ENCODE data around the gene RNF144B.
"Not testable (repeated sequence)": the region's sequence is repeated elsewhere in the genome, so short reads cannot be mapped to it uniquely, and the experiment has no call there.

Gene RNF144B

DNA sequence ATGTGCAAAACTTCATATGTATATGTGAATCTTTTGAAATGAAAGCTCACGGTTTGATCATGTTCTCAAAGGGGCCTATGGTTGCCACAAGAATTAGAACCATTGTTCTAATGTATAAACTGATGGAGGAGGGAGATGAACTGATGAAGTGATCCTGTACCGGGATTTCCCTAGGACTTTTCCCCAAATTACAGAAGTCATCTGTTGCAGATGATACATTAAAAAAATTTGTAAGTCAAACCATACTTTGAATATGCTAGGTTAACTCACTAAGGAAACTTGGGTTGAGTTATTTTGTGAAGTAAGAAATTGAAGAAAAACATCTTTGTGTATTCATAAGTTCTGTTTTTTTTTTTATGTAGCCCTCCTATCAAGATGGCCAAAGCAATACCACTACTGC lies 33.9 kb upstream of the RNF144B start:
- Histone ChIP-seq H3K27me3 (ENCODE audit: insufficient read depth, low read length) (no peaks in the 10 kb centered on the region), H3K36me3 (ENCODE audit: insufficient read depth, low read depth, low read length) (no peaks in the 10 kb centered on the region), H3K9ac (ENCODE audit: low read depth, low read length) (no peak overlapping the region), H3K4me3 (ENCODE audit: low read length) (no peak overlapping the region), H3K4me1 (ENCODE audit: insufficient read depth, low read length) (no peaks in the 10 kb centered on the region), H3K9me3 (ENCODE audit: insufficient read depth, low read depth, low read length) (no peaks in the 10 kb centered on the region), H3K27ac (ENCODE audit: low read length) (no peak overlapping the region)

GRCh38 chr6:18357546-18357945 lies 29.6 kb upstream of the RNF144B start:
- not testable (repeated sequence) for H3K4me1 ChIP-seq (ENCODE audit: insufficient read depth, low read length); H3K27ac ChIP-seq (ENCODE audit: low read length); H3K27me3 ChIP-seq (ENCODE audit: insufficient read depth, low read length); H3K9me3 ChIP-seq (ENCODE audit: insufficient read depth, low read depth, low read length); H3K4me3 ChIP-seq (ENCODE audit: low read length); H3K36me3 ChIP-seq (ENCODE audit: insufficient read depth, low read depth, low read length); H3K9ac ChIP-seq (ENCODE audit: low read depth, low read length)

DNA sequence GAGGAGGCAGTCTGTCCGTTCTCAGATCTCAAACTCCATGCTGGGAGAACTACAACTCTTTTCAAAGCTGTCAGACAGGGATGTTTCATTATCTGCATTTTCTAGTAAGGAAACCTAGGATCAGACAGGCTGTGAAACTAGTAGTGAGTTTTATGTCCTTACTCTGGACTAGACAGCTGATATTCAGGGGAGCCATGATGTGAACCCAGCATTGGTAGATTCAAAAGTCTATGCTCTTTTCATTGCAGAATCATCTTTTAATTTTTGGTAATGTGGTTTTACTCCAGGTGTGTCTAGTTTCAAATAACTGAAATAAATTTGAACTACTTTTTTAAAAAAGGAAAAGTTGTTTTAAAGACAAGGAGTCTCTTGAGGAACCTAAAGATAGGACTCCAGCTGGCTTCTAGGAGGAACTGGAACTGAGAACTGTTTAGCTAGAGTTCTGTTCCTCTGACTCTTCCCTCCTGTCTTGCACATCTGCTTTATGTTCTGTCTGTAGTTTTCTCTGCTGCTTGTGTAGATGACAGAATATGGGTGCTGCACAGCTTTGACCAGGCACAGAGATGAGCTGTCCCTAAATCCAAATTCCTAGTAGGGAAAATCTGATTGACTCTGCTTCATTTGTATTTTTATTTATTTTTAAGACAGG lies 27.8 kb upstream of the RNF144B start:
- H3K36me3 ChIP-seq (ENCODE audit: insufficient read depth, low read depth, low read length): no peaks in the 10 kb centered on the region
- no peak overlapping the region for H3K27ac ChIP-seq (ENCODE audit: low read length)
- no peaks in the 10 kb centered on the region for H3K9me3 ChIP-seq (ENCODE audit: insufficient read depth, low read depth, low read length)
- H3K4me3 ChIP-seq (ENCODE audit: low read length): no peak overlapping the region
- no peak overlapping the region for H3K9ac ChIP-seq (ENCODE audit: low read depth, low read length)
- H3K27me3 ChIP-seq (ENCODE audit: insufficient read depth, low read length): no peaks in the 10 kb centered on the region
- no peaks in the 10 kb centered on the region for H3K4me1 ChIP-seq (ENCODE audit: insufficient read depth, low read length)

DNA sequence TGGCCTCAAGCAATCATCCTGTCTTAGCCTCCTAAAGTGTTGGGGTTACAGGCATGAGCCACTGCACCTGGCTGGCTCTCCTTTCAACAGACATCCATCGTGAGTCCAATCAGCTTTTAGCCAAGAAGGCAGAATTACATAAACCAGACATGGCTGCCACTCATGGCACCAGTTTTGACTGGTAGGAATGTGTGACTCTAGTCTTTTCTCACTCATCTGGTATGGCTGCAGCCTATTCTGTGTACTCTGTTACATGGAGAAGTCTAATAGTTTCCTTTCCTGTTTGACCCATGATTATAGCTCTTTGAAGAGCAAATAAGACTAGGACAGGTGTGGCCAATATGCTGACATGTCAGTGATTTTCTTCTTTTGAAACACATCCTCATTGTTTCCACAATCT lies 27.0 kb upstream of the RNF144B start:
- H3K4me1 ChIP-seq (ENCODE audit: insufficient read depth, low read length): no peaks in the 10 kb centered on the region
- H3K4me3 ChIP-seq (ENCODE audit: low read length): no peak overlapping the region
- H3K36me3 ChIP-seq (ENCODE audit: insufficient read depth, low read depth, low read length): no peaks in the 10 kb centered on the region
- no peak overlapping the region for H3K27ac ChIP-seq (ENCODE audit: low read length)
- H3K27me3 ChIP-seq (ENCODE audit: insufficient read depth, low read length): no peaks in the 10 kb centered on the region
- H3K9me3 ChIP-seq (ENCODE audit: insufficient read depth, low read depth, low read length): no peaks in the 10 kb centered on the region
- no peak overlapping the region for H3K9ac ChIP-seq (ENCODE audit: low read depth, low read length)

GRCh38 chr6:18362058-18362561 lies 25.0 kb upstream of the RNF144B start:
- H3K27me3 ChIP-seq (ENCODE audit: insufficient read depth, low read length): no peaks in the 10 kb centered on the region

DNA sequence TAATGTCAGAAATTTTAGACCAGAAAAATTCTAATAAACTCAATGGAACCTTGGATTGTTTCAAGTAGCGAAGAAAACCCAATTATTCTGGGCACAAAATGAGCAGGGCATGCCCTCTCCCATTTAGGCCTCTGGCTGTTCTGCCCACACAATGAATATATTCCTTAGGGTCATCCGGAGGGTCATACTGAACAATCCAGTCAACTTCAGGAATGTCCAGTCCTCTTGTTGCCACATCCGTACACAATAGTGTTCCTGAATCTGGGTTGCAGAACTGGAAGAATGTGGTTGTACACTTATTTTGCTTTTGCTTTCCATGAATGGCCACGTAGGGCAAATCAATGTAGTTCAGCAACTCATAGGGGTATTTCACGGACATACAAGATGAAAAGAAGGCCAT lies 23.4 kb upstream of the RNF144B start:
- Histone ChIP-seq H3K4me1 (ENCODE audit: insufficient read depth, low read length) (no peaks in the 10 kb centered on the region), H3K27me3 (ENCODE audit: insufficient read depth, low read length) (no peaks in the 10 kb centered on the region), H3K36me3 (ENCODE audit: insufficient read depth, low read depth, low read length) (no peaks in the 10 kb centered on the region), H3K27ac (ENCODE audit: low read length) (no peak overlapping the region), H3K9ac (ENCODE audit: low read depth, low read length) (no peak overlapping the region), H3K4me3 (ENCODE audit: low read length) (no peak overlapping the region), H3K9me3 (ENCODE audit: insufficient read depth, low read depth, low read length) (no peaks in the 10 kb centered on the region)

More at GRCh38 chr6:18362058-18362561, 25.0 kb upstream of the RNF144B start:
- H3K9me3 ChIP-seq (ENCODE audit: insufficient read depth, low read depth, low read length): no peaks in the 10 kb centered on the region
- H3K36me3 ChIP-seq (ENCODE audit: insufficient read depth, low read depth, low read length): no peaks in the 10 kb centered on the region
- no peak overlapping the region for H3K4me3 ChIP-seq (ENCODE audit: low read length)
- H3K27ac ChIP-seq (ENCODE audit: low read length): no peak overlapping the region
- H3K4me1 ChIP-seq (ENCODE audit: insufficient read depth, low read length): no peaks in the 10 kb centered on the region
- no peak overlapping the region for H3K9ac ChIP-seq (ENCODE audit: low read depth, low read length)

DNA sequence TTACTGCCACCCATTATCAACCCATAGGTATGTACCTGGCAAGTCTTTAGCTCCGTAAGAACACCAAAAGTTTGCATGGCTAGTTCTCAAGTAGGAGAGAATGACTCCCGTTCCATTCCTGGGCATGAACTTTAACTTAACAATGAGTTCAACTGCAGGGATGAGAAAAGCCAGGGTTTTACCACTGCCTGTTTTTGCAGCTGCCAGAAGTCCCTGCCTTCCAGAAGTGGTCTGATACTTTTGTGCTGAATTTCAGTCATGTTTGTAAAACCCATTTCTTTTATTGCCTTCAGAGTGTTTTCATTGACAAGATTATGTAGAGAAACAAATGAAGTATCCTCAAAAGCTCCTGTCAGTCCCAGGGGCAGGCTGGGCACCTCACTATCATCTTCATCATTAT lies 22.6 kb upstream of the RNF144B start:
- H3K4me3 ChIP-seq (ENCODE audit: low read length); H3K36me3 ChIP-seq (ENCODE audit: insufficient read depth, low read depth, low read length); H3K27me3 ChIP-seq (ENCODE audit: insufficient read depth, low read length); H3K4me1 ChIP-seq (ENCODE audit: insufficient read depth, low read length); H3K9ac ChIP-seq (ENCODE audit: low read depth, low read length); H3K27ac ChIP-seq (ENCODE audit: low read length); H3K9me3 ChIP-seq (ENCODE audit: insufficient read depth, low read depth, low read length): not testable (repeated sequence)

DNA sequence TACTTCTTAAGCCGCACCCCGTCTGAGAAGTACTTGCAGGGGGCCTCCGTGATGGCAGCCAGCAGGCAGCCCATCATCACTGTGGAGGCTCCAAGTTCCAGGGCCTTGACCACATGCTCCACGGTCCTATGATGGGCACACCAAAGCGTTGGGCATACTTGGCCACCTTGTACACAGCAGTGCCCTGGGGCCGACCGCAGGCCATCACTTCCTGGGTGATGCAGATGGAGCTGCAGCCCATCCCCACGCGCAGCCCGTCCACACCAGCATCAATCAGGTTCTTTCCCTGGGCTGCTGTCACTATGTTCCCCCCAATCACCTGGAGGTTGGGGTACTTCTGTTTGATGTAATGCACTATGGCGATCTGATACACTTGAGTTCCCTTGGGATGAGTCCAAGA lies 19.8 kb upstream of the RNF144B start:
- H3K4me1 ChIP-seq (ENCODE audit: insufficient read depth, low read length): no peaks in the 10 kb centered on the region
- H3K9me3 ChIP-seq (ENCODE audit: insufficient read depth, low read depth, low read length): no peaks in the 10 kb centered on the region
- H3K9ac ChIP-seq (ENCODE audit: low read depth, low read length): no peak overlapping the region
- H3K27ac ChIP-seq (ENCODE audit: low read length): no peak overlapping the region
- H3K36me3 ChIP-seq (ENCODE audit: insufficient read depth, low read depth, low read length): no peaks in the 10 kb centered on the region
- no peaks in the 10 kb centered on the region for H3K27me3 ChIP-seq (ENCODE audit: insufficient read depth, low read length)
- H3K4me3 ChIP-seq (ENCODE audit: low read length): no peak overlapping the region

DNA sequence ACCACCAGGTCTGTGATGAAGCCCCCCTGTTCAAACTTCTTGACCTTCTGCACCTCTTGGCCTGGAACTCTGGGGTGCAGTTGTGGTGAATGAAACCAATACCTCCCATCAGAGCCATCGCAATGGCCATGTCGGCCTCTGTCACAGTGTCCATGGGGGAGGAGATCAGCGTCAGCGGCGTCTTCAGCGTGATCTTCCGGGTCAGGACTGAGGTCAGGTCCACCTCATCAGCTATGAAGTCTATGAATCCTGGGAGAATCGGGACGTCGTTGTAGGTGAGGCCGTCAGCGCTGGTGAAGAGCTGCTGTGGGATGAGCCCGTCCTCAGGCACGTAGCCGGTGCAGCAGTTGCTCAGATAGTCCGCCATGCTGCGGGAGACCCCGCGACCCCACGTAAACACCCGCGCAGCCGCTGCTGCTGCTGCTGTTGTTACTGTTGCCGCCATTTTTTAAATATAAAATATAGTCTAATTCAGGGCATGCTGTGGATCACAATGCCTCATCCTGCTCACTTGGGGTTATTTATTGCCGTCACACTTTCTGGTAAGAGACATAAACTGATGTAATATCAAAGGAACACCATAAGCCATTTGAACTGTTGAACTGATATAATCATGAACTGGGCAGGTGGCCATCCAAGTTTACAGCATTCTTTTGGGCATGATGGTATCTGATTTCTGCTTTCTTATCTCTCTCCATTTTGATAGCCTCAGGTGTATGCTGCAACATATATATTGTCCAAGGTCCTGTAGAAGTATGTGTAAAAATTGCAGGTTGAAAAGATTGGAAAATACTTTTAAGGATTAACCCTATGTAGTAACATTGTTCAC lies 18.7 kb upstream of the RNF144B start:
- Histone ChIP-seq H3K4me1 (ENCODE audit: insufficient read depth, low read length) (no peaks in the 10 kb centered on the region), H3K9me3 (ENCODE audit: insufficient read depth, low read depth, low read length) (no peaks in the 10 kb centered on the region), H3K27ac (ENCODE audit: low read length) (no peak overlapping the region), H3K4me3 (ENCODE audit: low read length) (no peak overlapping the region), H3K27me3 (ENCODE audit: insufficient read depth, low read length) (no peaks in the 10 kb centered on the region), H3K9ac (ENCODE audit: low read depth, low read length) (no peak overlapping the region), H3K36me3 (ENCODE audit: insufficient read depth, low read depth, low read length) (no peaks in the 10 kb centered on the region)

GRCh38 chr6:18371010-18371409 lies 16.1 kb upstream of the RNF144B start:
- Histone ChIP-seq H3K4me1 (ENCODE audit: insufficient read depth, low read length) (no peaks in the 10 kb centered on the region), H3K36me3 (ENCODE audit: insufficient read depth, low read depth, low read length) (no peaks in the 10 kb centered on the region), H3K9ac (ENCODE audit: low read depth, low read length) (no peak overlapping the region), H3K9me3 (ENCODE audit: insufficient read depth, low read depth, low read length) (no peaks in the 10 kb centered on the region), H3K27me3 (ENCODE audit: insufficient read depth, low read length) (no peaks in the 10 kb centered on the region), H3K4me3 (ENCODE audit: low read length) (no peak overlapping the region), H3K27ac (ENCODE audit: low read length) (no peak overlapping the region)

DNA sequence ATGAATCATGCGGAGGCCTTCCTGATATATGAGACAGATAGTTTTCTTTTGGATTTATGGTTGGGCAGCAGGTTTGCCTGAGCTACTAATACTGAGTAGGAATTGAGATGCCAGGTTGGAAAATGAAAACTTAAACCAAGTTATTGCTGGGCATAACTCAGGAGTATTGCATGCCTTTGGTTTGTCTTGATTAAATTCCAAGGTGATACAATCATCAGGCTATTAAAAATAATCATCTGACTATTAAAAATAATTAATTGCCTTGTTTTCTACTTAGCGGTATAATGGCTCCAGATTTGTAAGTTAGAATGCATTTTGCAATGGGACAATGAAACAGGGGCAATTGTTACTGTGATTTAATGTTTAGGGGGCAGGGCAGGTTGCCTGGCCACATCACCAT lies 15.5 kb upstream of the RNF144B start:
- no peak overlapping the region for H3K9ac ChIP-seq (ENCODE audit: low read depth, low read length)
- no peaks in the 10 kb centered on the region for H3K9me3 ChIP-seq (ENCODE audit: insufficient read depth, low read depth, low read length)
- H3K27me3 ChIP-seq (ENCODE audit: insufficient read depth, low read length): no peaks in the 10 kb centered on the region
- H3K27ac ChIP-seq (ENCODE audit: low read length): no peak overlapping the region
- H3K4me1 ChIP-seq (ENCODE audit: insufficient read depth, low read length): no peaks in the 10 kb centered on the region
- no peaks in the 10 kb centered on the region for H3K36me3 ChIP-seq (ENCODE audit: insufficient read depth, low read depth, low read length)
- H3K4me3 ChIP-seq (ENCODE audit: low read length): no peak overlapping the region

- Histone ChIP-seq H3K27ac (ENCODE audit: low read length) (no peak overlapping the region), H3K9ac (ENCODE audit: low read depth, low read length) (no peak overlapping the region), H3K36me3 (ENCODE audit: insufficient read depth, low read depth, low read length) (no peaks in the 10 kb centered on the region), H3K27me3 (ENCODE audit: insufficient read depth, low read length) (no peaks in the 10 kb centered on the region), H3K4me1 (ENCODE audit: insufficient read depth, low read length) (no peaks in the 10 kb centered on the region), H3K9me3 (ENCODE audit: insufficient read depth, low read depth, low read length) (no peaks in the 10 kb centered on the region), H3K4me3 (ENCODE audit: low read length) (no peak overlapping the region)
Measured at GRCh38 chr6:18380158-18380836, 6.9 kb upstream of the RNF144B start.

All from iPS-20b (cell line).